ENCODE data around the gene XPR1.

The XPR1 gene

DNA sequence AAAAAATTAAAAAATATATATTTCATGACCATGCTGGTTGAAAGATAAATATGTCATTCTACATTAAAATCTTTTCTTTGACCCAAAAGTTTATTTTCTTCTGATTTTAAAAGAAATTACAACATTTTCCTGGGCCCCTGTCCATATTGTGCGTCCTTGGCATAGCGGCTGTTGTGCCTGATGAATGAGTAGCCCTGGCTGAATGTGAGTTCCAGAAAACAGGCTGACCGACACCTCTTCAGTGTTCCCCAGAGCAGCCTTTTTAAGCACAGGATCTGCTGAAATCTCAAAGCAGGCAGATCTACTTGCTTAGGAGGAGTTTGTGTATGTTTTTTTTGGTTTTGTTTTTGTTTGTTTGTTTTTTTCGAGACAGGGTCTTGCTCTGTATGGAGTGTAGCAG is 300.6 kb downstream of the XPR1 start:
- DNase-seq (ENCODE audit: low read depth in 2 of 2), result no peak

DNA sequence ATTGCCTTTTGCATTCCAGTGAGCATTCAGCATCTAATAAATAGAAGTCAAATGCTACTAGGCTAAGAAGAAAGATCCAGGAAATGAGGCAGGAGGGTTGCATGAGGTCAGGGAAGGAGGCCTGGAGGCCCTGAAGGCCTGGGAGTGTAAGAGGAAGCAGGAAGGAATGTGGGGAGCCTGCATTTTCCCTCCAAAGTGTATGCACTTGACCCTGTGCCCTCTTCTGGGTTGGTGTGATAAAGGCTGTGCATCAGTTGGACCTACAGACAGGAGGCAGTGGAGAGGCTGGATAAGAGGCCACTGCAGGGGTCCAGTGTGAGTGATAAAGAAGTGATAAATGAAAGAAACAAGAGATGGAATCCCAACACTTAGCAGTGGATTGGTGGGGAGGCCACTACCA is 301.3 kb downstream of the XPR1 start:
- DNase-seq (ENCODE audit: low read depth in 2 of 2), result no peak

DNA sequence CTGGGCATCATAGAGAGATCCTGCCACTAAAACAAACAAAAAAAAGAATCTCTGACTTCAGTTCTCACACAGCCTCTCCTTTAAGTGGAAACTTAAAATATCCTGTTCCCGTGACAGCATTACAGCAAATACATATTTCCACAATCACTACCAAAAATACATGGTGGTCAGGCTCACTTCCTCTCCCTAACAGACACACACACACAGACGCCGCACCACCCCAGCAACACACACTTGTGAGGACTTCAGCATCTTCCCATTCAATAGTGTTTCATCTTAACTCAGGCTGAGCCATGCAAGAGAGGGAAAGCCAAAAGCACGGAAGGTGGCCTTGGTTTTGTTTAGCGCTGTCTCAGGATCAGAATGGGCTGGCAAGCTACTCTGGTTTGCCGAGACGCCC is 302.7 kb downstream of the XPR1 start:
- DNase-seq (ENCODE audit: low read depth in 2 of 2), result no peak

DNA sequence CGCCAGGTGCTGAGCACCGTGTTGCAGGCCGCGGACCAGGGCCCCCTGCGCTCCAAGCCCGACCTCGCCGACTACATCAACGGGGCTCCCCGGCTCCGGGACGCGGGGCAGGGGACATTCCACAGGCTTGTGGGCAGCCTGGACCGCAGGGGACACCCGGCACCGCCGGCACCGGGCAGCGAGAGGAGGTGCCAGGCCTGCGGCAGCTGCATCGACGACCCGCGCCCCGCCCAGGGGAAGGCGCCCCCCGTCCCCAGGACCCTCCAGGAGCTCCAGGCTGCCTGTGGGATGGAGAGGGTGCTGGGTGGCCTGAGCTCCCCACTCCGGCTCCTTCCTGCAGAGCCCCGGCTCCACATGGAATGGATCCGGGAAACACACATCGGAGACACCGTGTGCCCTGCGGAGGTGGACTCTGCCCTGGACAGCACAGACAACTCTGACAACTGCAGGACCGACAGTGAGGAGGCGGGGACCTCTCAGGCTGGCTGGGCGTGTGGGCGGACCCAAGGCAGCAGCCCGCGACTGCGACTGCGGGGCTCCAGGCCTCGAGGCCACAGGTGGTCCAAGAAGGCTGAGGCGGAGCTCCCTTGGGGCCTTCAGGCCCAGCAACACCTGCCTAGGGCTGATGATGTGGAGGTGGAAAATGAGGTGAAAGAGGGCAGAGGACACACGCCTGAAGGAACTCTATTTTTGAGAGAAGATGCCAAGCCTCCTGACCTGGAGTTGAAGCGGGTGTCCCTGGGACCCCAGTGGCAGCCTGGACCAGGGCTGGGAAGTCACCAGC is 303.7 kb downstream of the XPR1 start:
- DNase-seq (ENCODE audit: low read depth in 2 of 2), result no peak

DNA sequence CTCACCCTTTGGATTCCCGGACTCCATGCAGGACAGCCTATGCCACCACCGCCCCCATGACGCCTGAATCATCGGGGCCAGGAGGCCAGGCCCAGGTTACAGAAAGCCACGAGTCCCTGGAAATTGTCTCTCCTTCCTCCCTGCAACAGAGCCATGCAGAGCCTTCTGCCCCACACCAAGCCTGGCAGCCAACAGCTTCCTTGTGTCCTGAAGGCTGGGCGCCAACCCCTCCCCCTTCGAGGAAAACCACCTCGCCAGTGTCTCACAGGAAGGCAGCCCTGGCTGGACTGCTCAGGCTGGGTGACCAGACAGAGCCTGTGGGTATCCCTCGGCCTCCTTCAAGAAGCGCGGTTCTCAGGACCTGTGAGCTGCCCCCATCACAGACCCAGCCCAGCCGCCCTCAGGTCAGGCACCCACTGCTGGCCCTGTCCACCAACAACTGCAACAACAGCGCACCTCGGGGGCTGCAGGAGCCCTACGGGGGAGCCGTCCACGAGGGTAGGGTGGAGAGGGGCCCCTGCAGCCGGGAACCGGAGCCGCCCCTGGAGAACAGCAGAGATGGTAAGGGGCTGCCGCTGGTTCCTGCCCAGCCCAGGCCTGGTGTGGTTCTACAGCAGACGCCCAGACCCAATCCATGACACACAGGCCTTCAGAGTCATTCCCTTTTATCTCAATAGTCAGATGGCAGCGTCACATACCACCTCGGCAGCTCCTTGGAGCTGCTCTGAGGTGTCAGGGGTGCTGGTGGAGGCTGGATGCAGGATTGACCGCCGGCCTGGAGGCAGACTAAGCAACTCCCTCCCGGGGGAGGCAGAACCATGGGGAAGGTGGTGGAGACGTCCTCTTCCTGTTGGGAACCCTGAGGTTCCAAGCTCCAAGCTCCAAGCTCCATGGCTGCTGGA is 304.5 kb downstream of the XPR1 start:
- DNase-seq (ENCODE audit: low read depth in 2 of 2), result no peak

DNA sequence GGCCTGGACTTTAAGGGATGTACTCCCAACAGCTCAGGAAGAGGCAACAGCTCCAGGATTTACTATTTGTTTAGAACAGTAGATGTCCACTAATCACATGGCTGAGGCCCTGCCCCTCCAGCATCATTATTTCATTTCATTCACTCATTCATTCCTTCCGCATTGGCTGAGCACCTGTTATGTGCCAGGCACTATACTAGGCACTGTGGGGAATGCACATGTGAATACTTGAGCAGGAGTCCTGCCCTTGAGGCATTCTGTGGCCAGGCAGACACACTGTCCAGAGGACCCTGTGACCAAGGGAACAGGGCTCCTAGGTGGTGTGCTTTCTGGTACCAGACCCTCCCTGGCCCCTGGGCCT is 305.2 kb downstream of the XPR1 start:
- DNase-seq (ENCODE audit: low read depth in 2 of 2), result no peak

DNA sequence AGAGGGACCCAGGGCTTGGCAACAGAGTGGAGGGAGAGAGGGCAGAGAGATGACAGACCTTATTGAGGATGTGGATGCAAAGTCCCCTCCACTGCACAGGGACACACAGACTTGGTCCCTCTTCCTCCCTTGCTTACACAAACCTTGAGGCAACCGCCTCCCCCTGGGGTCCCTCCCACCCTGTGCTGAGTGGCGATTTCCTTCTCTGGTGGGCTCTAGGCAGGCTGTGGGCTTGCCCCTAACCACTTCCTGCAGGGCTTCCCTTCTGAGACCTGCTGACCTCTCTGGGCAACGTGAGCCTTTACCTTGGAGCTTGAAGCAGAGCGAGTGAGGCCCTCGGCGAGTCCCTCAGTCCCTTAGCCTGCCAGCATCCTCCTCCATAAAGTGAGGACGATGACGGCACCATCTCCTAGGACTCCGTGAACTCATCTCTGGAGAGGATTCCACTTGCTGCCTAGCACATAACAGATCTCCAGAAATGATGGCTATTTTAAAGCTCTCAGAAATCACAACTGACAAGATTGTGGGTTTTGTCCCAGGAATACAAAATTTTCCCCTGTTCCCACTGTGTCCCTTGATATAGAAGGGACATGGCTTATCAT is 305.9 kb downstream of the XPR1 start:
- DNase-seq (ENCODE audit: low read depth in 2 of 2), result no peak

DNA sequence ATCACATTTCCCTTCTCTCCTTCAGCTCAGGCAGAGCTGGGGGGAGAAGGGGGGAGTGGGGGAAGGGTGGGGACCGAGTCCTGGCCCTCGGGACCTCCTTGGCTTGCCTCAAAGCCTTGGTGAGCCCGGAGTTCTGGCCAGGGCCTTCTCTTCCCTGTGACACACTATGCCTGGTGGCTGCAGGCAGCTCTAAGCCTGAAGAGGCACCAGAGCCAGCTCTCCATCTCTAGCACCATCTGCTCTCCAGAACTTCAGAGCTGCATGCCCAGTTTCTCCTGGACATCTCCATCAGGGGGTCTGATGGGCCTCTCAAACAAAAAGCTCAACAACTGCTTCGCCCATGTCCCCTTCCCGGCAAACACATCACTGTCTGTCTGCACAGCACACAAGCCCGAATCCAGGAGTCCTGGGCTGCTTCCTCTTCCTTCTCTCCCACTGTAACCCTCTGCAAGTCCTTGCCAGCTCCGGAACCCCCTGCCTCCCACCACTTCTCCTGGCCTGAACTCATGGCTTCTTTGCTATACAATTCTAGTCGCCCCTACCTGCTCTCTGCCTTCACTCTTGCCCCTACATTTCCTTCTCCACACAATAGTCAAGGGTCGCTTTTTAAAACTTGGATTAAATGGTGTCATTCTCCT is 307.4 kb downstream of the XPR1 start:
- no peak for DNase-seq (ENCODE audit: low read depth in 2 of 2)

DNA sequence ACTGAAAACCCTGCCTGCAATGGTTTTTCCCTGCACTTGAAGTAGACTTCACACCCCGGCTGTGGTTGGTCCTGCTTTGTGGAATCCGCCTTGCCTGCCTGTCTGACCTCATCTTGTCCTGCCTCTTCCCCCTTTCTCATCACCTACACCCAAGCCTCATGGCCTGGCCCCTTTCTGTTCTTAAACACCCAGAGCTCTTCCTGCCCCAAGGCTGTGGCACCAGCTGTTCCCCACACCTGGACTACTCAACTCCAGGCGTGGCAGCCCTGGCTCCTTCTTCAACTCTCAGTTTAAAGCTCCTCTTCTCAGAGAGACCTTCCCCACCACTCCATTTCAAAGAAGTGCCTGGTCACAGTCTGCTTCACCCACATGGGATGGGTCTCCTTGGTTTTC is 307.9 kb downstream of the XPR1 start:
- DNase-seq (ENCODE audit: low read depth in 2 of 2), result no peak
